HG03103 (cell line): ENCODE data around the gene EEPD1.

Source experiments
- ATAC-seq: cut with Tn5 transposase; IDR thresholded peaks from one replicate; pipeline ENCODE4 v1.9.1; 2021; ENCODE audit warnings: low read depth; ENCODE audit not compliant: unreplicated experiment

The EEPD1 gene

GRCh38 chr7:36154255-36155212, 1.5 kb downstream of the EEPD1 start:
- no peak for ATAC-seq

GRCh38 chr7:36155811-36156361, 2.8 kb downstream of the EEPD1 start:
- no peak for ATAC-seq

GRCh38 chr7:36157527-36158320, 4.7 kb downstream of the EEPD1 start:
- no peak for ATAC-seq

GRCh38 chr7:36158321-36158605, 5.2 kb downstream of the EEPD1 start:
- no peak for ATAC-seq

GRCh38 chr7:36159618-36160017, 6.6 kb downstream of the EEPD1 start:
- no peak for ATAC-seq

GRCh38 chr7:36160313-36160712, 7.3 kb downstream of the EEPD1 start:
- ATAC-seq = no peak

- ATAC-seq = no peak
Measured at GRCh38 chr7:36161996-36162395, 8.9 kb downstream of the EEPD1 start.

GRCh38 chr7:36165059-36165458, 12.0 kb downstream of the EEPD1 start:
- no peak for ATAC-seq

- no peak for ATAC-seq
Measured at GRCh38 chr7:36165802-36166201, 12.7 kb downstream of the EEPD1 start.

GRCh38 chr7:36167403-36168050, 14.5 kb downstream of the EEPD1 start:
- no peak for ATAC-seq

- no peak for ATAC-seq
Measured at GRCh38 chr7:36171503-36171902, 18.4 kb downstream of the EEPD1 start.

GRCh38 chr7:36175886-36176285, 22.8 kb downstream of the EEPD1 start:
- no peak for ATAC-seq

- ATAC-seq = no peak
Measured at GRCh38 chr7:36176697-36177096, 23.6 kb downstream of the EEPD1 start.

GRCh38 chr7:36180121-36180520, 27.1 kb downstream of the EEPD1 start:
- no peak for ATAC-seq

GRCh38 chr7:36181668-36182067, 28.6 kb downstream of the EEPD1 start:
- no peak for ATAC-seq

- ATAC-seq = no peak
Measured at GRCh38 chr7:36182854-36183604, 30.0 kb downstream of the EEPD1 start.

- no peak for ATAC-seq
Measured at GRCh38 chr7:36185092-36185491, 32.0 kb downstream of the EEPD1 start.

GRCh38 chr7:36185756-36186155, 32.7 kb downstream of the EEPD1 start:
- no peak for ATAC-seq

- ATAC-seq = no peak
Measured at GRCh38 chr7:36186359-36187121, 33.5 kb downstream of the EEPD1 start.

- ATAC-seq = no peak
Measured at GRCh38 chr7:36188266-36188665, 35.2 kb downstream of the EEPD1 start.
